Transverse colon (tissue), 4 donors: ENCODE measurements around the gene STK10.

Experiments
- CTCF ChIP-seq, 5 experiments: fragments of 200-600 bp in 3 of 5; fragments of 450-650 bp in 2 of 5; sonication (generic) in 3 of 5; IDR thresholded peaks; 1 replicate in 2 of 5; 2 replicates in 3 of 5; pipeline ENCODE4 v1.5.1; 2016 to 2017; ENCODE audit warnings: antibody characterized with exemption in 5 of 5, inconsistent platforms in 3 of 5, mild to moderate bottlenecking in 2 of 5, moderate library complexity in 1 of 5
- EP300 ChIP-seq: sonication (generic); formaldehyde crosslinking; IDR thresholded peaks from one replicate; pipeline ENCODE4 v1.6.1; 2017; ENCODE audit warnings: antibody characterized with exemption, low read depth
- POLR2A ChIP-seq: fragments of 450-650 bp; IDR thresholded peaks from one replicate; pipeline ENCODE4 v1.6.1; 2016; ENCODE audit warnings: antibody characterized with exemption, mild to moderate bottlenecking, moderate library complexity
- POLR2AphosphoS5 ChIP-seq, 3 donors: sonication (generic); formaldehyde crosslinking; IDR thresholded peaks; one replicate each; pipeline ENCODE4 v1.6.1; 2016; ENCODE audit warnings: antibody characterized with exemption in 3 of 3

DNA sequence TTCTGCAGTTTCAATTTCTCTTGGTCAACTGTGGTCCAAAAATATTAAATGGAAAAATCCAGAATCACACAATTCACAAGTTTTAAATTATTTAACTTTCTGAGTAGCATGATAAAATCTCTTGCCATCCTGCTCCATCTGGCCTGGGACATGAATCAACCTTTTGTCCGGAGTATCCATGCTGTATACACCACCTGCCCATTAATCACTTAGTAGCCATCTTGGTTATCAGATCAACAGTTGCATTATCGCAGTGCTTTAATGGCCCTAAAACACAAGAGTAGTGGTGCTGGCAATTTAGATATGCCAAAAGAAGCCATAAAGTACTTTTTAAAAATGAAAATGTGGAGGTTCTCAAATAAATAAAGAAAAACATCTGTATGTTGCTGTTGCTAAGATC, 31.3 kb upstream of the STK10 start:
- TF ChIP-seq POLR2A (no peak), POLR2AphosphoS5 (IDR thresholded peaks at IDR 0.05) (no peak), EP300 (no peak), CTCF (IDR thresholded peaks at IDR 0.05) (no peak)
